ENCODE measurements around the gene TRAPPC10. TPM values are rescaled to one million over a fixed set of nuclear protein-coding genes. Genes with fewer than 3 reads are reported as not detected.

TRAPPC10 gene
- total RNA-seq, 1 experiment from 2014 or later, result 31.5 TPM

DNA sequence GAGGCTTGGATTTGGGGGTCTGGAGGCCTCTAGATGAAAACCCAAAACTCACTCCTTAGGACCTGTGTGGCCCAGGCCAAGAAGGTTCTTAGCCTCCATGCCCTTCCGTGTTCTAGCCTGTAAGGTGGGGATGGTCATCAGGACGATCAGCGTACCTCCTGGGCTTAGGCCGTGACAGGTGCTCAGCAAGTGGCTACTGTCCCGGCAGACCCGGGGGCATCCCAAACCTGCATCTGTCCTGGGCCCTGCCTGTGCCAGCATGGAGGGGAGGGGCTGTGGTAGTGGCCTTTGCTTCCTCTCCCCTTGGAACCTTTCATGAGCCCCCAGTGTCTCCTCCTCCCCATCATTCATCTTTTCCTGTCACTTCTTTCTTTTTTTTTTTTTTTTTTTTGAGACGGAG lies 22.7 kb upstream of the TRAPPC10 start:
- no peaks in the 10 kb centered on the region for H3K27me3 ChIP-seq (ENCODE audit: insufficient read depth, low read length)
- H3K9me2 ChIP-seq (ENCODE audit: insufficient read depth), result no peaks in the 10 kb centered on the region
- H3K36me3 ChIP-seq (ENCODE audit: control insufficient read depth in 1 of 2, insufficient read depth in 2 of 2, low read length in 2 of 2), result no peaks in the 10 kb centered on the region
- ChIA-PET RAD21 (ENCODE audit: low non-redundant PET in 1 of 2, low total read pairs in 2 of 2, uncharacterized antibody in 2 of 2, unreplicated experiment in 2 of 2) (no interaction called here), POLR2A (no interaction called here), CTCF (no interaction called here)
- ATAC-seq (no peak), DNase-seq (ENCODE audit: low read depth, low spot score) (no peak)
- H4K20me1 ChIP-seq (ENCODE audit: insufficient read depth), result no peaks in the 10 kb centered on the region
- no peaks in the 10 kb centered on the region for H3K79me2 ChIP-seq (ENCODE audit: insufficient read depth, low read length)
- no peak overlapping the region for H2AFZ ChIP-seq (ENCODE audit: low read depth, low read length, poor library complexity, severe bottlenecking)
- TF ChIP-seq RAD21 (IDR thresholded peaks at IDR 0.05; ENCODE audit: low read depth), result no peak
- no peak for TF ChIP-seq EZH2 (IDR thresholded peaks at IDR 0.05)
- no peak for TF ChIP-seq TCF7L2 (IDR thresholded peaks at IDR 0.05; ENCODE audit: borderline replicate concordance, extremely low read depth, insufficient read depth, insufficient read length)
- TF ChIP-seq, protein P1, sequence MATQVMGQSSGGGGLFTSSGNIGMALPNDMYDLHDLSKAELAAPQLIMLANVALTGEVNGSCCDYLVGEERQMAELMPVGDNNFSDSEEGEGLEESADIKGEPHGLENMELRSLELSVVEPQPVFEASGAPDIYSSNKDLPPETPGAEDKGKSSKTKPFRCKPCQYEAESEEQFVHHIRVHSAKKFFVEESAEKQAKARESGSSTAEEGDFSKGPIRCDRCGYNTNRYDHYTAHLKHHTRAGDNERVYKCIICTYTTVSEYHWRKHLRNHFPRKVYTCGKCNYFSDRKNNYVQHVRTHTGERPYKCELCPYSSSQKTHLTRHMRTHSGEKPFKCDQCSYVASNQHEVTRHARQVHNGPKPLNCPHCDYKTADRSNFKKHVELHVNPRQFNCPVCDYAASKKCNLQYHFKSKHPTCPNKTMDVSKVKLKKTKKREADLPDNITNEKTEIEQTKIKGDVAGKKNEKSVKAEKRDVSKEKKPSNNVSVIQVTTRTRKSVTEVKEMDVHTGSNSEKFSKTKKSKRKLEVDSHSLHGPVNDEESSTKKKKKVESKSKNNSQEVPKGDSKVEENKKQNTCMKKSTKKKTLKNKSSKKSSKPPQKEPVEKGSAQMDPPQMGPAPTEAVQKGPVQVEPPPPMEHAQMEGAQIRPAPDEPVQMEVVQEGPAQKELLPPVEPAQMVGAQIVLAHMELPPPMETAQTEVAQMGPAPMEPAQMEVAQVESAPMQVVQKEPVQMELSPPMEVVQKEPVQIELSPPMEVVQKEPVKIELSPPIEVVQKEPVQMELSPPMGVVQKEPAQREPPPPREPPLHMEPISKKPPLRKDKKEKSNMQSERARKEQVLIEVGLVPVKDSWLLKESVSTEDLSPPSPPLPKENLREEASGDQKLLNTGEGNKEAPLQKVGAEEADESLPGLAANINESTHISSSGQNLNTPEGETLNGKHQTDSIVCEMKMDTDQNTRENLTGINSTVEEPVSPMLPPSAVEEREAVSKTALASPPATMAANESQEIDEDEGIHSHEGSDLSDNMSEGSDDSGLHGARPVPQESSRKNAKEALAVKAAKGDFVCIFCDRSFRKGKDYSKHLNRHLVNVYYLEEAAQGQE (IDR thresholded peaks at IDR 0.05; ENCODE audit: low read depth), result no peak
- no peak for TF ChIP-seq CEBPB (IDR thresholded peaks at IDR 0.05; ENCODE audit: low read depth)
- no peak for TF ChIP-seq POLR2A (IDR thresholded peaks at IDR 0.05; ENCODE audit: borderline replicate concordance, extremely low read depth, insufficient read depth, insufficient read length)
- TF ChIP-seq, protein P2, sequence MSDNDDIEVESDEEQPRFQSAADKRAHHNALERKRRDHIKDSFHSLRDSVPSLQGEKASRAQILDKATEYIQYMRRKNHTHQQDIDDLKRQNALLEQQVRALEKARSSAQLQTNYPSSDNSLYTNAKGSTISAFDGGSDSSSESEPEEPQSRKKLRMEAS (IDR thresholded peaks at IDR 0.05), result no peak
- TF ChIP-seq POLR2AphosphoS5 (IDR thresholded peaks at IDR 0.05; ENCODE audit: low read depth, low read length), result no peak
- no peak overlapping the region for H3K4me3 ChIP-seq (replicated peaks in 1 of 2; ENCODE audit: low read depth in 1 of 2, low read length in 2 of 2)
- intact Hi-C loops (cut with micrococcal nuclease), result no loop called here
- H3K27ac ChIP-seq (ENCODE audit: low read depth, low read length), result no peak overlapping the region
- no peak overlapping the region for H3K4me2 ChIP-seq (ENCODE audit: low read length)
- no peak overlapping the region for H3K9ac ChIP-seq (ENCODE audit: low read length)
- BruUV-seq (replicated peaks), result no TSS peak
- no peaks in the 10 kb centered on the region for H3K9me3 ChIP-seq (ENCODE audit: control insufficient read depth in 1 of 2, insufficient read depth in 1 of 2, low read depth in 1 of 2, low read length in 2 of 2)
- H3K4me1 ChIP-seq (ENCODE audit: control insufficient read depth in 1 of 2, insufficient read depth in 2 of 2, low read length in 2 of 2), result no peaks in the 10 kb centered on the region
